Measurements from ENCODE around the gene FAM222B.
"Not testable (repeated sequence)": the region's sequence is repeated elsewhere in the genome, so short reads cannot be mapped to it uniquely, and the experiment has no call there.

FAM222B gene

DNA sequence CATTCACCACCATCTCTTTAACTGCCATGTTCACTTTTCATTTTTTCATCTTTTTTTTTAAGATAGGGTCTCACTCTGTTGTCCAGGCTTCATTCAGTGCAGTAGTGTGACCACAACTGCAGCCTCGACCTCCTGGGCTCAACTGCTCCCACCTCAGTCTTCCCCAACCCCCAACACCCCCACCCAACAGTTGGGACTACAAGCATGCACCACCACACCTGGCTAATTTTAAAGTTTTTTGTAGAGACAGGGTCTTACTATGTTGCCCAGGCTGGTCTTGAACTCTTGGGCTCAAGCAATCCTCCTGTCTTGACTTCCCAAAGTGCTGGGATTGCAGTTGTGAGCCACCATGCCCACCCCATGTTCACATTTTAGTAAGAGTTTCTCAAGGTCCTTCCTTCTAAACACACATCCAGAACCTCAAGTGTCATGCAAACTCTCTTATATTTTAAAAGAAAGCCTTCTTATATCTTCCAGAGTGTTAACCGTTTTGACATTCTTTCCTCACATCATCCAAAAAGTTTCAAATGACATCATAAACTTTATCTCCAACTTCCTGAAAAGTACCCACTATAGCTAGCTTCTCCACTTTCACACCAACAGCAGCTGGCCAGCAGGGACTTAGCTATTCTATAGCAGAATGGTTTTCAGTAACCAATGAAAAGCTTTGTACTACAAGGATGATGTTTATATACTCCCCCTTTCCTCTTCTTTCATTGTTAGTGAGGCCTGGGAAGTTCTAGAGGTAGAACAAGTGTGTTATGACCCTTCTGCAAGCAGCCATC lies 49.5 kb downstream of the FAM222B start:
- Histone ChIP-seq H3K9me3 (ENCODE audit: severe bottlenecking) (no peaks in the 10 kb centered on the region), H3K27ac (no peak overlapping the region), H3K27me3 (ENCODE audit: insufficient read depth, low read depth, severe bottlenecking) (no peaks in the 10 kb centered on the region), H3K36me3 (peaks cover 4% of the 10 kb centered on the region; the same call in 1 of the 2 replicates), H3K4me3 (ENCODE audit: low read depth, low read length) (no peak overlapping the region)
- TF ChIP-seq, protein P1, sequence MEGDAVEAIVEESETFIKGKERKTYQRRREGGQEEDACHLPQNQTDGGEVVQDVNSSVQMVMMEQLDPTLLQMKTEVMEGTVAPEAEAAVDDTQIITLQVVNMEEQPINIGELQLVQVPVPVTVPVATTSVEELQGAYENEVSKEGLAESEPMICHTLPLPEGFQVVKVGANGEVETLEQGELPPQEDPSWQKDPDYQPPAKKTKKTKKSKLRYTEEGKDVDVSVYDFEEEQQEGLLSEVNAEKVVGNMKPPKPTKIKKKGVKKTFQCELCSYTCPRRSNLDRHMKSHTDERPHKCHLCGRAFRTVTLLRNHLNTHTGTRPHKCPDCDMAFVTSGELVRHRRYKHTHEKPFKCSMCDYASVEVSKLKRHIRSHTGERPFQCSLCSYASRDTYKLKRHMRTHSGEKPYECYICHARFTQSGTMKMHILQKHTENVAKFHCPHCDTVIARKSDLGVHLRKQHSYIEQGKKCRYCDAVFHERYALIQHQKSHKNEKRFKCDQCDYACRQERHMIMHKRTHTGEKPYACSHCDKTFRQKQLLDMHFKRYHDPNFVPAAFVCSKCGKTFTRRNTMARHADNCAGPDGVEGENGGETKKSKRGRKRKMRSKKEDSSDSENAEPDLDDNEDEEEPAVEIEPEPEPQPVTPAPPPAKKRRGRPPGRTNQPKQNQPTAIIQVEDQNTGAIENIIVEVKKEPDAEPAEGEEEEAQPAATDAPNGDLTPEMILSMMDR (IDR thresholded peaks at IDR 0.05; ENCODE audit: low read depth, low read length), result no peak
- no peak for DNase-seq

DNA sequence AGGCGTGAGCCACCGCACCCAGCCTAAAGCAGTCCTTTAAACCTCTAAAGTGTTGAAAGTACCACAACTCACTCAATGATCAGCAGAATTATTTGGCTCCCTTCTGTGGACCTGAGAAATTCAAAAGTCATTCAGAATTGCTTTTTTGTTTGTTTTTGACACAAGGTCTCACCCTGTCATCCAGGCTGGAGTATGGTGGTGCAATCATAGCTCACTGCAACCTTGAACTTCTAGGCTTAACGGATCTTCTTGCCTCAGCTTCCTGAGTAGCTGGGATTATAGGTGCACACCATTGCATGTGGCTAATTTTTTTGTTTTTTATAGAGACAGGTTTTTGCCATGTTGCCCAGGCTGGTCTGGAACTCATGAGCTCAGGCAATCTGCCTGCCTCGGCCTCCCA lies 54.5 kb downstream of the FAM222B start:
- no peak overlapping the region for H3K27ac ChIP-seq

DNA sequence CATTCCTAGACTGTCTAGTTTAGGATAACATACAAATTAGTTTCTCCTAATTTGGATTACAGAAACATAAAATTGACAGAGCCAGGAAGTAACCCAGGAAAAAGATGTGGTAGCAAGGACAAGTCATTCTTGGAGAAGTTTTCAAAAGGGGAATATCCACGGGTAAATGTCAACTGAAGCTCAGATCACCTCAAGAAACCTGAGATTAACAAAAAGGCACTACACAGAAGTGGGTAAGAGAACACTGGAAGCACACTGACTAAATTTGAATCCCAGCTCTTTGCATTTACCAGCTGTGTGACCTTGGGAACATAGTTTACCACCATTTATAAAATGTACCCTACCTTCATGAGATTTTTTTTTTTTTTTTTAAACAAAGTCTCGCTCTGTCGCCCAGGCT lies 59.4 kb downstream of the FAM222B start:
- Histone ChIP-seq H3K27ac (no peak overlapping the region), H3K27me3 (ENCODE audit: insufficient read depth, low read depth, severe bottlenecking) (no peaks in the 10 kb centered on the region), H3K36me3 (peaks cover 10% of the 10 kb centered on the region), H3K4me3 (ENCODE audit: low read depth, low read length) (no peak overlapping the region), H3K9me3 (ENCODE audit: severe bottlenecking) (no peaks in the 10 kb centered on the region)
- no peak for DNase-seq
- TF ChIP-seq, protein P1 (IDR thresholded peaks at IDR 0.05; ENCODE audit: low read depth, low read length), result no peak

More for the DNA sequence above, 54.5 kb downstream of the FAM222B start:
- Histone ChIP-seq H3K27me3 (ENCODE audit: insufficient read depth, low read depth, severe bottlenecking) (no peaks in the 10 kb centered on the region), H3K4me3 (ENCODE audit: low read depth, low read length) (no peak overlapping the region), H3K36me3 (peaks cover 4% of the 10 kb centered on the region), H3K9me3 (ENCODE audit: severe bottlenecking) (no peaks in the 10 kb centered on the region)
- TF ChIP-seq, protein P1 (IDR thresholded peaks at IDR 0.05; ENCODE audit: low read depth, low read length), result no peak
- no peak for DNase-seq

DNA sequence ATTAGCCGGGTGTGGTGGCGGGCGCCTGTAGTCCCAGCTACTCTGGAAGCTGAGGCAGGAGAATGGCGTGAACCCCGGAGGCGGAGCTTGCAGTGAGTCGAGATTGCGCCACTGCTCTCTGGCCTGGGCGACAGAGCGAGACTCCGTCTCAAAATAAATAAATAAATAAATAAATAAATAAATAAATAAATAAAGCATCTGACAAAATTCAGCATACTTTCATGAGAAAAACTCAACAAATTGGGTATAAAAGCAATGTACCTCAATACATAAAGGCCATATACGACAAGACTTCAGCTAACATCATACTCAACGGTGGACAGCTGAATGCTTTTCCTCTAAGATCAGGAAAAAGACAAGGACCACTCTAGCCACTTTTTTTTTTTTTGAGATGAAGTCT lies 63.0 kb downstream of the FAM222B start:
- H3K4me3 ChIP-seq (ENCODE audit: low read depth, low read length); H3K9me3 ChIP-seq (ENCODE audit: severe bottlenecking); H3K27me3 ChIP-seq (ENCODE audit: insufficient read depth, low read depth, severe bottlenecking); H3K27ac ChIP-seq; H3K36me3 ChIP-seq; DNase-seq: not testable (repeated sequence)

DNA sequence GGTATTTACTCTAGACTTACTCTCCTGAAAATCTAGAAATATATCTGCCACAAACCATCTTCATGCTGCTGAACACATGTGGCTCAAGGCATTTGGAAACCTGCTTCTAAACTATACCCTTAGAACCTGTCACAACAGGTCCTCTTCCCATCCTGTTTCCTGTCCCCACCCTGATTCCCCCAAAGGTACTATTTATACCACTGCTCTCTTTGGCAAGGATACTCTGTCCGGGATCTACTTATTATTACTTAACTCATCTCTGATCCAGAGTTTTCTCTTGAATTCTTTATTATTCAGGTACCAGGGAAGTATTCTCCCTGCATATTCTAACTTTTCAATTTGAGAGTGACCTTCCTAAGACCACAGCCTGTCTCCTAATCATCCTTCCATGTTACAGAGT lies 65.4 kb downstream of the FAM222B start:
- TF ChIP-seq, protein P1 (IDR thresholded peaks at IDR 0.05; ENCODE audit: low read depth, low read length), result no peak
- no peak overlapping the region for H3K4me3 ChIP-seq (ENCODE audit: low read depth, low read length)
- no peak for DNase-seq
- no peak overlapping the region for H3K27ac ChIP-seq
- no peaks in the 10 kb centered on the region for H3K9me3 ChIP-seq (ENCODE audit: severe bottlenecking)
- peaks cover 12% of the 10 kb centered on the region for H3K36me3 ChIP-seq
- H3K27me3 ChIP-seq (ENCODE audit: insufficient read depth, low read depth, severe bottlenecking), result no peaks in the 10 kb centered on the region

DNA sequence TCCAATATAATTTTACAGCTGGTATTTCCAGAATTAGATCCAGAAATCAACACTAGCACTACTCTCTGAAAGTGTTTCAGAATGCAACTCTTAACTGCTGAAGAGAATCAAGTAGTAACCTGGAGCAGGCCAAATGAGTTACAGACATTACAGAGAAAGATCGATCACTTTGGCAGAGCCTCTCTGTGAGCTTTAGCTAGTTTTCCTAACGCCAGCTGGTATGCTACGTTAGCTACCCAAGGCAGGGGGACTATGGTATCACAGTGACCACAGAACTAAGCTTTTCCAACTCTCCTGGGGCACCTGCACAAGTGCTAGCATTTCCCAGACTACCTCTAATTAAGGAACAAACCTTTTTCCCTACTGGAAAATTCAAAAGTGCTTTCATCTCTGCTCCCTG lies 68.4 kb downstream of the FAM222B start:
- Histone ChIP-seq H3K36me3 (peaks cover 9% of the 10 kb centered on the region), H3K4me3 (ENCODE audit: low read depth, low read length) (no peak overlapping the region), H3K9me3 (ENCODE audit: severe bottlenecking) (no peaks in the 10 kb centered on the region), H3K27ac (no peak overlapping the region), H3K27me3 (ENCODE audit: insufficient read depth, low read depth, severe bottlenecking) (no peaks in the 10 kb centered on the region)
- DNase-seq, result no peak
- TF ChIP-seq, protein P1 (IDR thresholded peaks at IDR 0.05; ENCODE audit: low read depth, low read length), result no peak

Measured in WERI-Rb-1 (cell line).